ENCODE results near the gene TMEFF2.

Gene TMEFF2

DNA sequence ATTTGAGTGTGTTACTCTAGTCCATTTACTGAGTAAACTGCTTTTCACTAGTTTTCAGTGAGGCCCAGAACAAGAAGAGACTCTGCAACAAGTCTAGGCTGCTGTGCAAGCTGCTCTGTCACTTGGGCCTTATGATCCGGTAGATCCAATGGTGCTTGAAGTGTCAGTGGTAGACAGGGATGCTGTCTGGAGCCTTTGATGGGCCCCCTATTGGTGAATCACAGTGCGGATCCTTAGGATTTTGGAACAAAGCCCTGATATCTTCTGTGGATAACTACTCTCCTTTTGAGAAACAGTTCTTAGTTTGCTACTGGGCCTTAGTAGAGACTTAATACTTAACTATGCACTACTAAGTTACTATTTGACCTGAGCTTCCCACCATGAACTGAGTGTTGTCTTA is 150.2 kb downstream of the TMEFF2 start:
- no peak for DNase-seq
- in situ Hi-C loops (cut with HindIII; ENCODE audit: low pct_ligation_motif_present, low sequenced_read_pairs) = no loop called here
- no peak overlapping the region for H3K27ac ChIP-seq

DNA sequence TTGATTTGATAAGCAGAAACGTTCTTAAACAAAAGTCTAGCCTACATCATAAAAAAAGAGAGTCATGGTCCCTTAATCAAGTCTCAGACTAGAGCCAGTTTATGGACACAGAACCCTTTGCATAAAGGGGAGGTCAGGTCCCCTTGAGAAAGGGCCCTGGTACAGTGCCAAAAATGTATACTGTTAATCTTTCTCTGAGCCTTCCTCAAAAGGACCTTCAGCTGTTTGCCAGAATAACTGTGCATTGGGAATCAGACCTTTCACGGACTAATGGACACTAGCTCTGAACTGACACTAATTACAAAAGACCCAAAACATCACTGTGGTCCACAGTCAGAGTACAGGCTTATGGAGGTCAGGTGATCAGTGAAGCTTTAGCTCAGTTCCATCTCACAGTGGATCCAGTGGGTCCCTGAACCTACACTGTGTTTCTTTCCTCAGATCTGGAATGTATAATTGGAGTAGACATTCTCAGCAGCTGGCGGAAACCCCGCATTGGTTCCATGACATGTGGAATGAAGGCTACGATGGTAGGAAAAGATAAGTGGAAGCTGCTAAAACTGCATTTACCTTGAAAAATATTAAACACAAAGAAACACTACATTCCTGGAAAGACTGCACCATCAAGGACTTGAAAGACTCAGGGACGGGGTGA is 151.4 kb downstream of the TMEFF2 start:
- Histone ChIP-seq H3K4me3 (ENCODE audit: low read depth, low read length) (no peak overlapping the region), H3K27ac (no peak overlapping the region), H3K27me3 (replicated peaks) (no peaks in the 10 kb centered on the region), H3K36me3 (replicated peaks) (no peaks in the 10 kb centered on the region)
- in situ Hi-C loops (cut with HindIII; ENCODE audit: low pct_ligation_motif_present, low sequenced_read_pairs) = no loop called here
- TF ChIP-seq, protein P1, sequence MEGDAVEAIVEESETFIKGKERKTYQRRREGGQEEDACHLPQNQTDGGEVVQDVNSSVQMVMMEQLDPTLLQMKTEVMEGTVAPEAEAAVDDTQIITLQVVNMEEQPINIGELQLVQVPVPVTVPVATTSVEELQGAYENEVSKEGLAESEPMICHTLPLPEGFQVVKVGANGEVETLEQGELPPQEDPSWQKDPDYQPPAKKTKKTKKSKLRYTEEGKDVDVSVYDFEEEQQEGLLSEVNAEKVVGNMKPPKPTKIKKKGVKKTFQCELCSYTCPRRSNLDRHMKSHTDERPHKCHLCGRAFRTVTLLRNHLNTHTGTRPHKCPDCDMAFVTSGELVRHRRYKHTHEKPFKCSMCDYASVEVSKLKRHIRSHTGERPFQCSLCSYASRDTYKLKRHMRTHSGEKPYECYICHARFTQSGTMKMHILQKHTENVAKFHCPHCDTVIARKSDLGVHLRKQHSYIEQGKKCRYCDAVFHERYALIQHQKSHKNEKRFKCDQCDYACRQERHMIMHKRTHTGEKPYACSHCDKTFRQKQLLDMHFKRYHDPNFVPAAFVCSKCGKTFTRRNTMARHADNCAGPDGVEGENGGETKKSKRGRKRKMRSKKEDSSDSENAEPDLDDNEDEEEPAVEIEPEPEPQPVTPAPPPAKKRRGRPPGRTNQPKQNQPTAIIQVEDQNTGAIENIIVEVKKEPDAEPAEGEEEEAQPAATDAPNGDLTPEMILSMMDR (IDR thresholded peaks at IDR 0.05; ENCODE audit: low read depth, low read length, missing control alignments) = no peak
- no peak for DNase-seq

More for the DNA sequence above, 150.2 kb downstream of the TMEFF2 start:
- Histone ChIP-seq H3K27me3 (replicated peaks) (no peaks in the 10 kb centered on the region), H3K4me3 (ENCODE audit: low read depth, low read length) (no peak overlapping the region), H3K36me3 (replicated peaks) (no peaks in the 10 kb centered on the region)
- TF ChIP-seq, protein P1 (IDR thresholded peaks at IDR 0.05; ENCODE audit: low read depth, low read length, missing control alignments) = peak; percentile 3

DNA sequence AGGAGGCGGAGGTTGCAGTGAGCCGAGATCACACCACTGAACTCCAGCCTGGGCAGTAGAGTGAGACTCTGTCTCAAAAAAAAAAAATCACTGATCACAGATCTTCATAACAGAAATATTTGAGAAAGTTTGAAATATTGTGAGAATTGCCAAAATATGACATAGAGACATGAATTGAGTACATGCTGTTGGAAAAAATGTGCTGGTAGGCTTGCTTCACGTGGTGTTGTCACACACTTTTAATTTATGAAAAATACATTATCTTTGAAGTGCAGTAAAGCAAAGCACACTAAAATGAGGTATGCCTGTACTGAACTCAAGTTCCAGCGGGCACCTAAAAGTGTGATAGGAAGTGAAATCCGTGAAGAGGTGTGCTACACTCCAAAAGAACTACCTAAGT is 152.6 kb downstream of the TMEFF2 start:
- TF ChIP-seq, protein P1 (IDR thresholded peaks at IDR 0.05; ENCODE audit: low read depth, low read length, missing control alignments) = no peak
- H3K36me3 ChIP-seq (replicated peaks) = no peaks in the 10 kb centered on the region
- H3K4me3 ChIP-seq (ENCODE audit: low read depth, low read length) = no peak overlapping the region
- in situ Hi-C loops (cut with HindIII; ENCODE audit: low pct_ligation_motif_present, low sequenced_read_pairs) = no loop called here
- H3K27ac ChIP-seq = no peak overlapping the region
- no peaks in the 10 kb centered on the region for H3K27me3 ChIP-seq (replicated peaks)
- DNase-seq = no peak

DNA sequence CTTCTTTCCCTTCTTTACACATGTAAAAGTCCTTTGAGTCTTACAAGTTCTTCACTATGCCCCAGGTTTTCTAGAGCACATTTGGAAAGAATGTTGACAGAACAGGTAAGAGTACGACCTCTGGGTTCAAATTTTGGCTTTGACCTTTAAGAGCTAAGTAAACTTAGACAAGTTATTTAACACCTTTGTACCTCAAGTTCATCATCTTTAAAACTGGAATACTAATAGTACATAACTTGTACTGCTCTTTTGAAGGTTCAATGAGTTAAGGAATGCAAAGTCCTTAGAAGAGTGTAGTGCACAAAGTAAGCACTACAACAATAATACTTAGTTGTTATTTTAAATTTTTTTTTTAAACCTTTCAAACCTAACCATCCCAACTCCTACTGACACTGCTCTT is 156.6 kb downstream of the TMEFF2 start:
- Histone ChIP-seq H3K4me3 (ENCODE audit: low read depth, low read length) (no peak overlapping the region), H3K36me3 (replicated peaks) (no peaks in the 10 kb centered on the region), H3K27me3 (replicated peaks) (no peaks in the 10 kb centered on the region), H3K27ac (no peak overlapping the region)
- TF ChIP-seq, protein P1 (IDR thresholded peaks at IDR 0.05; ENCODE audit: low read depth, low read length, missing control alignments) = no peak
- in situ Hi-C loops (cut with HindIII; ENCODE audit: low pct_ligation_motif_present, low sequenced_read_pairs) = no loop called here
- no peak for DNase-seq

DNA sequence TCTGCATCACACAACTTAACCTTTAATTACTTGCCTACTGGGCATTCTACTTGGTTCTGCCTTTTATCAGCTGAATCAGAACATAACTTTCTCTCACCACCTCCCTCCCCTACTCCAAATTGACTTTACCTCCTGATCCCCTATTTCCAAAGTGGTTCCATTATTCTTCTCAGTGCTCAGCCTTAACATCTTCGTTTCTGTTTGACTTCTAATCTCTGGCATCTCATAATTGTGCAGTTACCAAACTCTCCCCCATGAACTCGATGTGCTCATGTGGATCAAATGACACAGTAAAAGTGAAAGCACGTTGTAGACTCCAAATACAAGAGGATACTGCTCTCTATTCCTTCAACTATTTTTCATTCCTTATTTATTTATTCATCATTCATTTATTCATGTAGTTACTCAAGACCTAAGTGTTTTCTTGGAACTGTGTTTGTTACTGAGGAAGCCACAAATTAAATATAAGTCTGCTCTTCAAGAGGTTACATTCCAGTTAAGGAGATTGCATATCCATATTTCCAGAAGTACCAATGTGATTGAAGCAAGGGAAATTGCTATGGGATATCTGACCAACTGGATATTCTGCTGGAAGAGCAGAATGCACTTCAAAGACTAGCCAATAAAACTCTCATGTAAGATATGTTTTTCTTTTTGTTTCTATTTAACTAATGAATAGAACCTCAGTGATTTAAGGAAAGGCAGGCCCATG is 158.8 kb downstream of the TMEFF2 start:
- peak; percentile 47 for DNase-seq
- no peaks in the 10 kb centered on the region for H3K27me3 ChIP-seq (replicated peaks)
- H3K36me3 ChIP-seq (replicated peaks) = no peaks in the 10 kb centered on the region
- no peak overlapping the region for H3K4me3 ChIP-seq (ENCODE audit: low read depth, low read length)
- H3K27ac ChIP-seq = no peak overlapping the region
- in situ Hi-C loops (cut with HindIII; ENCODE audit: low pct_ligation_motif_present, low sequenced_read_pairs) = no loop called here
- TF ChIP-seq, protein P1 (IDR thresholded peaks at IDR 0.05; ENCODE audit: low read depth, low read length, missing control alignments) = no peak

All from brain microvascular endothelial cell (primary cell).